Measurements from ENCODE around the gene SURF4. TPM values are rescaled to one million over a fixed set of nuclear protein-coding genes. Genes with fewer than 3 reads are reported as not detected.
"Not testable (repeated sequence)": the region's sequence is repeated elsewhere in the genome, so short reads cannot be mapped to it uniquely, and the experiment has no call there.

SURF4 gene
- total RNA-seq, 2 experiments from 2014 or later, result 299 to 302 TPM

- Mint-ChIP-seq H3K27ac (no peak overlapping the region), H3K36me3 (ENCODE audit: low read depth) (no peaks in the 10 kb centered on the region), H3K4me3 (no peak overlapping the region), H3K4me1 (ENCODE audit: low read depth) (no peaks in the 10 kb centered on the region), H3K27me3 (ENCODE audit: low read depth) (no peaks in the 10 kb centered on the region), H3K9me3 (no peaks in the 10 kb centered on the region)
- intact Hi-C loops (cut with micrococcal nuclease), result no loop called here
- CTCF ChIA-PET, result no interaction called here
- DNase-seq, result no peak
Observed at GRCh38 chr9:133323211-133323610, 52.6 kb downstream of the SURF4 start.

- Mint-ChIP-seq H3K27ac (no peak overlapping the region), H3K4me1 (ENCODE audit: low read depth) (no peaks in the 10 kb centered on the region), H3K9me3 (no peaks in the 10 kb centered on the region), H3K36me3 (ENCODE audit: low read depth) (no peaks in the 10 kb centered on the region), H3K4me3 (no peak overlapping the region), H3K27me3 (ENCODE audit: low read depth) (no peaks in the 10 kb centered on the region)
- CTCF ChIA-PET, result no interaction called here
- intact Hi-C loops (cut with micrococcal nuclease), result no loop called here
- DNase-seq, result no peak
Observed at GRCh38 chr9:133322701-133323100, 53.2 kb downstream of the SURF4 start.

GRCh38 chr9:133321411-133321935 lies 54.4 kb downstream of the SURF4 start:
- Mint-ChIP-seq H3K4me3 (no peak overlapping the region), H3K4me1 (ENCODE audit: low read depth) (no peaks in the 10 kb centered on the region), H3K36me3 (ENCODE audit: low read depth) (no peaks in the 10 kb centered on the region), H3K27ac (no peak overlapping the region), H3K9me3 (no peaks in the 10 kb centered on the region), H3K27me3 (ENCODE audit: low read depth) (no peaks in the 10 kb centered on the region)
- CTCF ChIA-PET, result no interaction called here
- DNase-seq, result no peak
- intact Hi-C loops (cut with micrococcal nuclease), result no loop called here

GRCh38 chr9:133320421-133320881 lies 55.4 kb downstream of the SURF4 start:
- no peak overlapping the region for H3K27ac Mint-ChIP-seq
- no peaks in the 10 kb centered on the region for H3K36me3 Mint-ChIP-seq (ENCODE audit: low read depth)
- CTCF ChIA-PET, result interaction anchor here (0.6 kb wide), 1 partner anchor 84 kb away, joined by 3 read pairs; no protein-coding TSS in a partner anchor
- no peaks in the 10 kb centered on the region for H3K9me3 Mint-ChIP-seq
- DNase-seq, result no peak
- no peaks in the 10 kb centered on the region for H3K4me1 Mint-ChIP-seq (ENCODE audit: low read depth)
- no peaks in the 10 kb centered on the region for H3K27me3 Mint-ChIP-seq (ENCODE audit: low read depth)
- no peak overlapping the region for H3K4me3 Mint-ChIP-seq
- intact Hi-C loops (cut with micrococcal nuclease), result no loop called here

- intact Hi-C loops (cut with micrococcal nuclease); H3K4me1 Mint-ChIP-seq (ENCODE audit: low read depth); H3K4me3 Mint-ChIP-seq; H3K27me3 Mint-ChIP-seq (ENCODE audit: low read depth); H3K36me3 Mint-ChIP-seq (ENCODE audit: low read depth); H3K27ac Mint-ChIP-seq; DNase-seq; CTCF ChIA-PET; H3K9me3 Mint-ChIP-seq: not testable (repeated sequence)
Observed at GRCh38 chr9:133317551-133317950, 58.3 kb downstream of the SURF4 start.

GRCh38 chr9:133315997-133316396 lies 59.9 kb downstream of the SURF4 start:
- intact Hi-C loops (cut with micrococcal nuclease), result no loop called here
- DNase-seq, result no peak
- Mint-ChIP-seq H3K4me1 (ENCODE audit: low read depth) (no peaks in the 10 kb centered on the region), H3K36me3 (ENCODE audit: low read depth) (no peaks in the 10 kb centered on the region), H3K9me3 (no peaks in the 10 kb centered on the region), H3K27me3 (ENCODE audit: low read depth) (no peaks in the 10 kb centered on the region), H3K4me3 (no peak overlapping the region), H3K27ac (no peak overlapping the region)
- CTCF ChIA-PET, result no interaction called here

Other genes starting within 250 kb of the SURF4 start
- 1 to 10 TPM; 3.9 to 4.7 TPM for gene GBGT1, start 212.1 kb downstream of the SURF4 start, total RNA-seq
- not detected for gene OBP2B, start 166.8 kb downstream of the SURF4 start, total RNA-seq
- not detected for gene ABO, start 100.9 kb downstream of the SURF4 start, total RNA-seq
- gene SURF6, start 39.9 kb downstream of the SURF4 start, total RNA-seq, result 10 to 100 TPM; 13.6 to 13.8 TPM
- gene MED22, start 27.9 kb downstream of the SURF4 start, total RNA-seq, result 10 to 100 TPM; 18.4 to 21.5 TPM
- gene RPL7A, start 27.8 kb downstream of the SURF4 start, total RNA-seq, result 1,000 to 10,000 TPM; 3,985 to 4,111 TPM
- gene SURF1, start 19.6 kb downstream of the SURF4 start, total RNA-seq, result 10 to 100 TPM; 24.9 to 27.8 TPM
- 10 to 100 TPM; 15.0 to 16.2 TPM for gene SURF2, start 19.5 kb downstream of the SURF4 start, total RNA-seq
- under 1 TPM; 0.35 to 0.41 TPM for gene STKLD1, start 306 bp upstream of the SURF4 start, total RNA-seq
- gene REXO4, start 42.0 kb upstream of the SURF4 start, total RNA-seq, result 10 to 100 TPM; 22.5 to 27.0 TPM
- gene ADAMTS13, start 46.3 kb upstream of the SURF4 start, total RNA-seq, result 1 to 10 TPM; 3.0 to 3.2 TPM
- under 1 TPM; 0.35 to 0.45 TPM for gene CACFD1, start 83.9 kb upstream of the SURF4 start, total RNA-seq
- under 1 TPM; 0.62 to 0.83 TPM for gene SLC2A6, start 103.0 kb upstream of the SURF4 start, total RNA-seq
- not detected for gene MYMK, start 148.9 kb upstream of the SURF4 start, total RNA-seq
- gene ADAMTSL2, start 158.6 kb upstream of the SURF4 start, total RNA-seq, result under 1 TPM; 0.14 to 0.17 TPM
- not detected for gene FAM163B, start 233.3 kb upstream of the SURF4 start, total RNA-seq